BLaER1 (cell line): ENCODE data around the gene EDEM1.

Experiments used
- H3K27ac ChIP-seq: shearing (Covaris generic); formaldehyde crosslinking; 2 replicates; pipeline ENCODE4 v1.8.1; 2022
- H3K27me3 ChIP-seq: shearing (Covaris generic); formaldehyde crosslinking; 2 replicates; pipeline ENCODE4 v1.8.1; 2022
- H3K36me3 ChIP-seq: shearing (Covaris generic); formaldehyde crosslinking; 2 replicates; pipeline ENCODE4 v1.8.1; 2022
- H3K4me1 ChIP-seq: shearing (Covaris generic); formaldehyde crosslinking; 2 replicates; pipeline ENCODE4 v1.8.1; 2022
- H3K4me2 ChIP-seq: shearing (Covaris generic); formaldehyde crosslinking; 2 replicates; pipeline ENCODE4 v1.8.1; 2022
- H3K4me3 ChIP-seq: shearing (Covaris generic); formaldehyde crosslinking; 2 replicates; pipeline ENCODE4 v1.8.1; 2022
- H3K9ac ChIP-seq: shearing (Covaris generic); formaldehyde crosslinking; 2 replicates; pipeline ENCODE4 v1.8.1; 2022
- H3K9me3 ChIP-seq: shearing (Covaris generic); formaldehyde crosslinking; 2 replicates; pipeline ENCODE4 v1.8.1; 2022
- H4K20me1 ChIP-seq: shearing (Covaris generic); formaldehyde crosslinking; 2 replicates; pipeline ENCODE4 v1.8.1; 2022
- Cebpa-rat ChIP-seq: shearing (Covaris generic); IDR thresholded peaks from 2 replicates; pipeline ENCODE4 v1.8.1; 2022

Gene EDEM1

DNA sequence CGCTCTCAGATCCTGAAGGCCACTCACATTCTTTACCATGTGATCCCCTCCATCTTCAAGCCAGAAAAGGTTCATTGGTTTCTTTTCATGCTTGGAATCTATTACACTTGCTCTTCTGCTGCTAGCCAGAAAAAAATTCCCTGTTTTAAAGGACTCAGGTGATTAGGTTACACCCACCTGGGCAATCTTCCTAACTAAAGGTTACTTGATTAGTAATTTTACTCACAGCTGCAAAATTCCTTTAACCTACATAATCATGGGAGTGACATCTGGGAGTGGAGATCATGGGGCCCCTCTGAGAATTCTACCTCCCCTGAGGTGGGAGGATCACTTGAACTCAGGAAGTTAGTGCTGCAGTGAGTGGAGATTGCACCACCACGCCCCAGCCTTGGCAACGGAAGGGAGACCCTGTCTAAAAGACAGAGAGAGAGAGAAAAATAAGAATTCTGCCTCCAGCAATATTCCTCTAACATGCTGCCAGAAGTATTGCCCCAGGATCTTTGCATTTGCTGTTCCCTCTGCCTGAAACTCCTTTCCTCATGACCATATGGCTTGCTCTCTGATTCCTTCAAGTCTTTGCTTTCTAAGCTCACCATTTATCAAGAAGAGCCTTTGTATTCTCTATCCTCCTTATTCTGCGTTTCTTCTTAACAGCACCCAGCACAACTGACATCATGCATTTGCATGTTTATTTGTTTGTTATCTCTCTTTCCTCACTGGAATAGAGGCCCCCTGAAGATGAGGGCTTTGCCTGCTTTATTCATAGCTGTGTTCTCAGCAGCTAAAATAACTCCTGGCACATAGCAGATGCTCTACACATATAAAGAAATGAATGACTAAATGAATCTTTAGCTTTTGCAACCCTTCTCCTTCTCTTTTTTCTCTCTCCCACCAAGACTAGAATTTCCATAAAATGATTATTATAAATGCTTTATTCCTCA lies 68.2 kb downstream of the EDEM1 start:
- no peak overlapping the region for H3K9ac ChIP-seq
- H3K4me2 ChIP-seq = no peak overlapping the region
- no peak overlapping the region for H3K27ac ChIP-seq
- no peaks in the 10 kb centered on the region for H4K20me1 ChIP-seq
- H3K4me3 ChIP-seq = no peak overlapping the region
- no peaks in the 10 kb centered on the region for H3K9me3 ChIP-seq
- TF ChIP-seq Cebpa-rat = no peak
- no peaks in the 10 kb centered on the region for H3K36me3 ChIP-seq
- H3K27me3 ChIP-seq = no peaks in the 10 kb centered on the region
- H3K4me1 ChIP-seq = peaks cover 13% of the 10 kb centered on the region

DNA sequence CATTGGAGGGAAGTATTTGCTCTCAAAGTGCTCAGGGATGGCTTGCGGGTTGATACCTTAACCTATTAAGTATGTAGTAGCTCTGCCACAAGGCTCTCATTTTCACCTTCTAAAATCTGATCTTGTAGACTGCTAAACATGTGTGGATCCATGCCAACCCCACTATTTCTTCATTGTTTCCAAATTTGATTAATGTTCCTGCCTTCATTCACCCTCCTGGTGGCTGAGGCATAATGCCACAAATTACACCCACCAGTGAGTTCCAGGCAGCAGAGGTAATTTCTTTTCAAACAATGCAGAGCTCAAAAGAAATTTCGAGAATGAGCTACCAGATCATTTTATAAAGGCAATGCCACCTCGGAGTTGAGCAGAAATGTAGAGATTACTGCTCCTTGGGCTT lies 71.0 kb downstream of the EDEM1 start:
- H3K27me3 ChIP-seq = no peaks in the 10 kb centered on the region
- H3K4me2 ChIP-seq = no peak overlapping the region
- no peak overlapping the region for H3K4me3 ChIP-seq
- 0 out of 2 replicates have a peak, but pooled peaks cover 4% of the 10 kb centered on the region for H3K9me3 ChIP-seq
- H3K9ac ChIP-seq = no peak overlapping the region
- H4K20me1 ChIP-seq = no peaks in the 10 kb centered on the region
- no peak for TF ChIP-seq Cebpa-rat
- H3K36me3 ChIP-seq = no peaks in the 10 kb centered on the region
- peaks cover 23% of the 10 kb centered on the region for H3K4me1 ChIP-seq
- H3K27ac ChIP-seq = no peak overlapping the region

- peak overlapping the region; percentile 41 for H3K4me2 ChIP-seq
- TF ChIP-seq Cebpa-rat = no peak
- 0 out of 2 replicates have a peak, but pooled peaks cover 4% of the 10 kb centered on the region for H3K9me3 ChIP-seq
- peak overlapping the region; percentile 59; the same call in 1 of the 2 replicates for H3K27ac ChIP-seq
- H3K4me3 ChIP-seq = no peak overlapping the region
- no peaks in the 10 kb centered on the region for H3K36me3 ChIP-seq
- H3K27me3 ChIP-seq = no peaks in the 10 kb centered on the region
- no peaks in the 10 kb centered on the region for H4K20me1 ChIP-seq
- H3K9ac ChIP-seq = no peak overlapping the region
- H3K4me1 ChIP-seq = peaks cover 17% of the 10 kb centered on the region
Measured at GRCh38 chr3:5260992-5261501, 73.5 kb downstream of the EDEM1 start.

DNA sequence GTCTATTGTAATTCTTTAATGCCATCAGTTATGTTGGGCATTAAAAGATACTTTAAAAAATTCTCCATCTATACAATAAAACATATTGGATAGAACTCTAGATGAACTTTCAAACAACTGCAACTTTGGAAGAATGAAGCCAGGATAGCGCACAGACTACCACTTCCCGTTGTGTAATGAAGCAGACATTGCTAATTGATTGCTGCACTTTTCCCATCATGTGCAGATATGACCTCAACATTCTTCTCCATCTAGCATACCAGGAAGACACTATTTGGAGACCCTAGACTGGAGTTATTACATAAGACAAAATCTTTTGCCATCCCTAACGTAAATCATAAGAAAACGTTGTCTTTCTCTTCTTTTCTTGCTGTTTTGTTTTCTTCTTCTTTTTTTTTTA lies 75.0 kb downstream of the EDEM1 start:
- Histone ChIP-seq H3K27ac (no peak overlapping the region), H3K27me3 (no peaks in the 10 kb centered on the region), H3K9ac (no peak overlapping the region), H3K4me2 (no peak overlapping the region), H3K4me1 (peaks cover 17% of the 10 kb centered on the region), H3K36me3 (no peaks in the 10 kb centered on the region), H3K9me3 (0 out of 2 replicates have a peak, but pooled peaks cover 4% of the 10 kb centered on the region), H4K20me1 (no peaks in the 10 kb centered on the region), H3K4me3 (no peak overlapping the region)
- no peak for TF ChIP-seq Cebpa-rat

DNA sequence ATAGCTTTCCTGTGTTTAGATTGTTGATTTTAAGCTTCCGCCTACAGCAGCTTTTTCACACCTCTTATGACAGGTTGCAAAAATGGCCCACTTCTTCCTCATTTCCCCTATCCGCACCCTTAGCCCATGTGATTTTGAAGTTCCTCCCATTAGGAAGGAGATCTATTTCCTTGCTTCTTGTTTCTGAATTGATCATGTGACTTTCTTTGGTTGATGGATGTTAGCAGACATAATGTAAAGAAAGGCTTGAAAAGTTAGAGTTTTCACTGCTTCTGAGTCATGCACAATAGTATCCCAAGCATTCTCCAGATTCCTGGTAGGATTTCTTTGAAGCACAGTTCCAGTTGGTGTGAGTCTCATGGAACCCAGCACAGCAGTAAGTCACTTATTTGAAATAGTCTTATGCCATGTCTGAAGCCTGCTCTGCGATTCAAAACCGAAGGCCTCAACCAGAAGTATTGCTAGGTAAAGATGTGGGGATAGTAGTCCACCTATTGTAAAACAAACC lies 76.6 kb downstream of the EDEM1 start:
- Histone ChIP-seq H4K20me1 (no peaks in the 10 kb centered on the region), H3K9me3 (0 out of 2 replicates have a peak, but pooled peaks cover 4% of the 10 kb centered on the region), H3K4me1 (peaks cover 17% of the 10 kb centered on the region), H3K4me3 (no peak overlapping the region), H3K9ac (no peak overlapping the region), H3K27ac (no peak overlapping the region), H3K4me2 (no peak overlapping the region), H3K36me3 (no peaks in the 10 kb centered on the region), H3K27me3 (no peaks in the 10 kb centered on the region)
- no peak for TF ChIP-seq Cebpa-rat

- Histone ChIP-seq H3K36me3 (no peaks in the 10 kb centered on the region), H3K27ac (no peak overlapping the region), H3K4me2 (no peak overlapping the region), H3K4me3 (no peak overlapping the region), H3K27me3 (no peaks in the 10 kb centered on the region), H3K9me3 (0 out of 2 replicates have a peak, but pooled peaks cover 4% of the 10 kb centered on the region), H4K20me1 (no peaks in the 10 kb centered on the region), H3K9ac (no peak overlapping the region), H3K4me1 (peaks cover 16% of the 10 kb centered on the region)
- TF ChIP-seq Cebpa-rat = no peak
Measured at GRCh38 chr3:5264896-5265770, 77.6 kb downstream of the EDEM1 start.

DNA sequence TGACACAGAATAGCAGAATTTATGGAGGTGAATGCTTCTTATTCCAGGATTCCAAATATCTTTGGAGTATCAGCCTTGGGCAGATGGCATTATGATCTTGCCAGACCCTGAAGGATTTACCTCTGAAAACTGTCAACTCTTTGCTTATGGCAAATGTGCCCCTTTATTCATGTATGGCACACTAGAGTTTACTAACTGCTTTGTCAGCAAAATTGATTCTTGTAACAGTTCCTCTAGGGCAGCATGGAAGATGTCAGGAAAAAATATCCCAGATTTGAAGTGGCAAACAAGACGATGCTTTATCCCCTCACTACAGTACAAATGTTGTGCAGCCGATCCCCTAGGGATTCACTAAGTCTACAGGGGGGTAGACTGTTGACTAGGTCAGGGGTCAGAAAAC lies 79.7 kb downstream of the EDEM1 start:
- Histone ChIP-seq H3K36me3 (no peaks in the 10 kb centered on the region), H3K4me3 (no peak overlapping the region), H3K27me3 (no peaks in the 10 kb centered on the region), H3K9me3 (0 out of 2 replicates have a peak, but pooled peaks cover 2% of the 10 kb centered on the region), H3K4me1 (no peaks in the 10 kb centered on the region), H4K20me1 (no peaks in the 10 kb centered on the region), H3K4me2 (no peak overlapping the region), H3K9ac (no peak overlapping the region), H3K27ac (no peak overlapping the region)
- no peak for TF ChIP-seq Cebpa-rat

DNA sequence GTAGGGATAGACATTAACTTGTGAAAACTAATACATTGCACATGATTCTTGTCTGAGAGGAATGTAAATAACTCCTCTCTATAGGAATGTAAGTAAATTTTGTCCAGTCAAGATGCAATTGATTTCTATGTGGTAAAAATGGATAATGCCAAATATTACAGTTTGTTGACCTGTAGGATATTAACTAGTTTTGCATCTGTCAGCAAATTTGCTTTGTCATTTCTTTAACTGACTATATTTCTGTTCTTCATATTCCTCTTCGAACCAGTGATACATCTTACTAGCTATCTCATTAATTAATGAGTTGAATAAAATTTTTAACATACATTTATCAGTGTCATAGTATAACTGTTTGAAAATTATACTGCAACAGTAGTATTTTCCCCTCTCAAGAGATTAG lies 80.4 kb downstream of the EDEM1 start:
- H3K4me1 ChIP-seq = no peaks in the 10 kb centered on the region
- no peaks in the 10 kb centered on the region for H4K20me1 ChIP-seq
- no peak overlapping the region for H3K4me3 ChIP-seq
- no peaks in the 10 kb centered on the region for H3K36me3 ChIP-seq
- no peak overlapping the region for H3K27ac ChIP-seq
- H3K4me2 ChIP-seq = no peak overlapping the region
- TF ChIP-seq Cebpa-rat = no peak
- H3K27me3 ChIP-seq = no peaks in the 10 kb centered on the region
- H3K9ac ChIP-seq = no peak overlapping the region
- no peaks in the 10 kb centered on the region for H3K9me3 ChIP-seq
